Choroid plexus epithelial cell (primary cell): ENCODE measurements around the gene ADGRL1.
"Not testable (repeated sequence)": the region's sequence is repeated elsewhere in the genome, so short reads cannot be mapped to it uniquely, and the experiment has no call there.

Source experiments
- DNase-seq: peaks from one replicate; pipeline ENCODE4 v3.0.0-alpha.2; 2010; ENCODE audit warnings: low read depth
- H3K4me3 ChIP-seq: 2 replicates; pipeline ENCODE4 v1.5.1; 2011; ENCODE audit warnings: low read depth, mild to moderate bottlenecking, control low read depth, low read length, moderate library complexity
- TF ChIP-seq, protein P1 (sequence below): conservative IDR thresholded peaks from 2 replicates; pipeline ENCODE4 v1.5.1; 2011; ENCODE audit warnings: low read depth, mild to moderate bottlenecking, control low read depth, inconsistent platforms, low read length, moderate library complexity

ADGRL1 gene

DNA sequence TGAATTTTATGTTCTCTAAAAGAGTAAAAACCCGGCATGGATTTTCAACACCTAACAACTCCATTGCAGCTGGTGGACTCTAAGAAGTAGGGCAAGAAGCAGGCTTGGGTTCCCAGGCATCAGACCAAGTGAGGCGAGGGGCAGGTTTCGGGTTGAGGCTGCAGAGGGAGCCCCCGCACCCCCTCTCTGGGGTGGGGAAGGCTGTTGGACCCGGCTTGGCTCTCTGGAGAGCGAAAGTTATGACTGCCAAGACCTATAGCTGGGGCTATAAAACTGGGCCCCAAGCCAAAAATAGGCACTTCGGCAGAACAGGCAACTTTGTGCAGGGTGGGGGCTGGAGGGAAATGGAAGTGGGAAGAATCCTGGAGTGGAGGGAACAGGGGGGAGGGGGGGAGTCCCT lies 1.8 kb upstream of the ADGRL1 start:
- peak overlapping the region; percentile 55 for H3K4me3 ChIP-seq
- not testable (repeated sequence) for DNase-seq

DNA sequence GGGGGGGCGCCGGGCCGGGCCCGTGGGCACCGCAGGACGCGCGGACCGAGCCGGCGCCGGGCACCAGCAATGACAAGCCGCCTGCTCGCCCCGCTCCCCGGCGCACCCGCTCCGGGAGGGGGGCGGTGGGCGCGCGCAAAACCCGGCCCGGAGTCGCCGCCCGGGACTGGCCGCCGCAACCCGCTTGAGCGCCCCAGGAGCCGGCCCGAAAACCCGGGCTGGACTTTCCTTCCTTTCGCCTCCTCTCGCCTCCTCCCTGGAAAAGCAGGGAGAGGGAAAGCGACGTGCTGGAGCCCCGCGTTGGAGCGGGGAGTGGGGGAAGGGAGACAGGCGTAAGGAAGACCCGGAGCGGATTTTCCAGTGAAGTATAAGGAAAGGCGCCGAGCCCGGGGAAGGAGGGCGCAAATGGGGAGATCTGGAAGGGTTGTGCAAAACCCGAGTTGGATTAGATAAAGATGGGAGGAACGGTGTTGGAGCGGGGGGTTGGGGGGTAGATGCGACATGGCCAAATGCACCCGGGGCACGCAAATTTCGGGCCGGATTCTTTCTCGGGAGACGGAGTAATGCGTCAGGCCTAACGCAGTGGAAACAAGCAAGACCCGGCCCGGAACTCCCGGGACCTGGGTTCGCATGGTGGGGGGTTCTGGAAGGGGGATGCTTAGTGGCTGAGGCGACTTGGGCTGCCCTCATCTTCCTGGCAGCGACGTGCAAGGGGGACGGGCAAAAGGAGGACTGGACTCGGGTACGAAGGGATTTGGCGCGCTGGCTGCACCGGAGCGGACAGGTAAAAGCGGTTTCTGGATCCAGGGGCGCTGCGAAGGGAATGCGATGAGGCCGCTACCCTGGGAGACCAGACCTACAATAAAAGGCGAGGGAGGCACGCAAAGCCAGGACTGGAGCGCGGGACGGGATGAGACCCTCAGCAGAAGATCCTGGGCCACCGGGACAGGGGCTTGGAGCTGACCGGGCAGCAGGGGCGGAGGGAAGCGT lies 1.1 kb upstream of the ADGRL1 start:
- peak; percentile 97 for DNase-seq
- peak overlapping the region; percentile 55 for H3K4me3 ChIP-seq

DNA sequence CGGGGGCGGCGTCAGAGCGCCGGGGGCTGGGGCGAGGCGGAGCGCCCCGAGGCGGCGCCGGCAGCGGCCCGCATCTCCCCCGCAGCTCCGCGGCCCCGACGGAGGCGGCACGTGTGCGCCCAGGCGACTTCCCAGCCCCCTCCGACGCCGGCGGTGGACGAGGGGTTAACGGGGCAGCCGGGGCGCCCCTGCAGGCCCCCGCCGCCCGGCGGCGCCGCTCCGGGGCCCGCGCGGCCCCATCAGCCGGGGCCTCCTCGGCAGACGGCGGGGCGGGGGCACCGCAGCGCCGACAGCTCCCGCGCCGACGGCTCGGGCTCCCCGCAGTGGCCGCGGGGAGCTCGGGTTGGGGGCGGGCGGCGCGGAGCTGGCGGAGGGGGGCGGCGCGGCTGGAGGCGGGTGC lies 339 bp upstream of the ADGRL1 start:
- H3K4me3 ChIP-seq: peak overlapping the region; percentile 55
- DNase-seq: not testable (repeated sequence)

DNA sequence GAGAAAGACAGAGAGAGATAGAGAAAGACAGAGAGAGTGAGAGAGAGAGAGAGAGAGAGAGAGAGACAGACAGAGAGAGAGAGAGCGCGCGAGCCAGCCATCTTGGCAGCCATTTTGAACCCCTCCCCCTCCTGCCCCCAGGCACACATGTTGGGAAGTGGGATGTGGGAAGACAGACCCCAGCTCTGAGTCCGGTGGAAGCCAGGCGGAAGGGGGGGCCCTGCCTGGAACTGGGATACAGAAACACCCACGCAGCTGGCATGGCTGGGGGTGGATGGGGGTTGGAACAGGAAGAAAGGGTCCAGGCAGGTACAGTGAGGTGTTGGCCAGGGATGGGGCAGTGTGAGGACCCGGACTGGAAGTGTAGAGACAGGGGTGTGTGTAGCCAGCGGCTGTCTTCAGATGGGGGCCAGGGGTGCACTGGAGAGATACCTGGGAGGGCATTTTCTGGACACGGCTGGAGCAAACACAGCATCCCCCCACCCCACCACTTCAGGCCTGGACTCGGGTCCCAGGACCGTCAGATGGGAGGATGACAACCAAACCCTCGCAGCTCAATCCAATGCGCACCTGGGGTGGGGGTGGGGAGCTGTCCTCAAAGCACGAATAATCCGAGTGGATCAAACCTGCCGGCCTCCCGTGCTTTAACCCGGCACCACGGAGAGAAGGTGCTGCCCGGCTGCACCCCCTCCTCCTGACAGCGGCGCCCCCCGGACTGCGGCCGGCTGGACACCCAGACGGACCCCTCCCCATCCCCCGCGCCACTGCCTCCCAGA lies 1.1 kb downstream of the ADGRL1 start:
- peak overlapping the region; percentile 55 for H3K4me3 ChIP-seq
- DNase-seq: not testable (repeated sequence)

DNA sequence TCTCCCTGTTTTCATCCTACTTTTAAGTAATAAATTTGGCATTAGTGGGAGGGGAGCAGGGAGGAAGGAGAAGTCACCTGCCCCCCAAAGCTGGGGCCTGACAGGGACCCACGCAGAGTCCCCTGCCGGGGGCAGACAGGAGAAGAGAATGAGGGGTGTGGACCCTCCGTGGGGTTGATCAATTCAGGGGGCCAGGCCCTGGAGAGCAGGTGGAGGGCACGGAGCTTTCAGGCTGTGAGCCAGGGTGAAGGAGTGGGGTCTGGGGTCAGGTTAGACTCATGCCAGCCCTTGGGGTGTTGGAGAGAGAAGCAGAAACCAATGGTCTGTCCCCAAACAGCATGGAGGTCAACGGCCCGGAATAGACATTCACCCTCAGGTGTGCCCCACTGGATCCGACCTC lies 1.8 kb downstream of the ADGRL1 start:
- H3K4me3 ChIP-seq, DNase-seq: not testable (repeated sequence)

DNA sequence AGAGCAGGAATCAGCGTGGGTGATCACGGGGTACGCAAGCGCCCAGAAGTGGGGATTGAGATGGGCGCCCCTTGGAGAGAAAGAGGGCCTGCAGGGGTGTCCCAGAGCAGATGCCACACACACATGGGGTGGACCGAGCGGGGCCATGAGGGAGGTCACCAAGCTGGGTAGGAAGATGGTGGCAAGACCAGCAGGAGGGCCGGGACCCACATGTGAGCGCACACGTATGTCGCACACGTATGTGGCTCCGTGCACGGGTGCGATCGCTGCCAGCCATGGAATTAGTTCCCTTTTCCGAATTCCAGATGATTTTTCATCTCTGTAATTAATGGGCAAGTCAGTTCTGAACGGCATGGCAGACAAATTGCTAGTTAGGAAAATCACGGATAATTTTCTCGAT lies 2.2 kb downstream of the ADGRL1 start:
- not testable (repeated sequence) for H3K4me3 ChIP-seq, DNase-seq

DNA sequence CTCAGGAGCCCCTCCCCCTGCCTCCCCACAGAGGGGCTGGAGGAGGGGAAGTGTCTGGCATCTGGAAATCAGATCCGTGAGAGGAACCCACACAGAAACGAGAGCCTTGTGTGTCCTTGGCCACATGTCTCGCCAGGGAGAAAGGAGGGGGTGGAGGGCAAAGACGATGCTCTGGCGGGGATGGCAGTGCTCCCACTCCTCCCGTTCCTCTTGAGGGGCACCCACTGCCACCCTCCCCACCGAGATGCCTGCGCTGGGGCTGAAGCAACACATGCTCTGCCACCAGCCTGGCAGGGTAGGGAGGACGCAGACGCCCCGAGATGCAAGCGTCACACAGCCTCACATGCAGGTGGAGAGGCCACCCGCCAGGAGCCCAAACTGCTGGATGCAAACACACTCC lies 2.8 kb downstream of the ADGRL1 start:
- TF ChIP-seq, protein P1, sequence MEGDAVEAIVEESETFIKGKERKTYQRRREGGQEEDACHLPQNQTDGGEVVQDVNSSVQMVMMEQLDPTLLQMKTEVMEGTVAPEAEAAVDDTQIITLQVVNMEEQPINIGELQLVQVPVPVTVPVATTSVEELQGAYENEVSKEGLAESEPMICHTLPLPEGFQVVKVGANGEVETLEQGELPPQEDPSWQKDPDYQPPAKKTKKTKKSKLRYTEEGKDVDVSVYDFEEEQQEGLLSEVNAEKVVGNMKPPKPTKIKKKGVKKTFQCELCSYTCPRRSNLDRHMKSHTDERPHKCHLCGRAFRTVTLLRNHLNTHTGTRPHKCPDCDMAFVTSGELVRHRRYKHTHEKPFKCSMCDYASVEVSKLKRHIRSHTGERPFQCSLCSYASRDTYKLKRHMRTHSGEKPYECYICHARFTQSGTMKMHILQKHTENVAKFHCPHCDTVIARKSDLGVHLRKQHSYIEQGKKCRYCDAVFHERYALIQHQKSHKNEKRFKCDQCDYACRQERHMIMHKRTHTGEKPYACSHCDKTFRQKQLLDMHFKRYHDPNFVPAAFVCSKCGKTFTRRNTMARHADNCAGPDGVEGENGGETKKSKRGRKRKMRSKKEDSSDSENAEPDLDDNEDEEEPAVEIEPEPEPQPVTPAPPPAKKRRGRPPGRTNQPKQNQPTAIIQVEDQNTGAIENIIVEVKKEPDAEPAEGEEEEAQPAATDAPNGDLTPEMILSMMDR: no peak
- DNase-seq: no peak
- no peak overlapping the region for H3K4me3 ChIP-seq

DNA sequence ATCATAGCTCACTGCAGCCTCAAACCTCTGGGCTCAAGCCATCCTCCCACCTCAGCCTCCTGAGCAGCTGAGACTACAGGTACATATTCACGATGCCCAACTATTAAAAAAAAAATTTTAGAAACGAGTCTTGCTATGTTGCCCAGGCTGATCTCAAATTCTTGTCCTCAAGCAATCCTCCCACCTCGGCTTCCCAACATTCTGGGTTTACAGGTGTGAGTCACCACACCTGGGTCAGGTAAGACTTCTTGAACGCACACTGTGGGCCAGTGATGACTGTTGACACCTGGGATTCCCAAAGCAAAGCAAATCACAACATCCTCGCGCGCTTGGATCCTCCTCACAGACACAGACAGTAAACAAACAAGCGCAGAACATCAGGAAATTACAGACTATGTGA lies 4.5 kb downstream of the ADGRL1 start:
- not testable (repeated sequence) for DNase-seq

DNA sequence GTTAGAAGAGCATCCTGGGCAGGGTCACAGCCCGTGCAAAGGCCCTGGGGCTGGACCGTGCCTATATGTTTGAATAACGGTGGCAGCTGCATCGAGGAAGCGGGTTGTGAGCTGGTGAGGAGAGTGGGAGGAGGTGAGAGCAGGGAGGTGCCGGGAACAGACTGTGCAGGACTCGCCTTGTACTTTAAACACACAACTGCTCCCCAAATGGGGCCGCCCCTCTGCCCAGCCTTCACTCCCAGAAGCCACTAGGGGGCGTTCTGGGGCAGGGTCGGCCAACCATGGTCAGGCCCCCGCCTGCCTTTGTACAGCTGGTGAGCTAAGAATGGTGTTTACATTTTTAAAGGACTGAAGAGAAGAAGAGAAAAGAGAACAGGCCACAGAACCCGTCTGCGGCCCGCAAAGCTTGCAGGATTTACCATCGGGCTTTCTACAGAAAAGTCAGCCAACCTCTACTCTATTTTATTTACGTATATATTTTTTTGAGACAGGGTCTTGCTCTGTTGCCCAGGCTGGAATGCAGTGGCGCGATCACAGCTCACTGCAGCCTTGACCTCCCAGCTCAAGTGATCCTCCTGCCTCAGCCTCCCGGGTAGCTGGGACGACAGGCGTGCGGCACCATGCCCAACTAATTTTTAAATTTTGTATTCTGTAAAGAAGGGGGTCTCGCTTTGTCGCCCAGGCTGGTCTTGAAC lies 5.7 kb downstream of the ADGRL1 start:
- H3K4me3 ChIP-seq: not testable (repeated sequence)
- TF ChIP-seq, protein P1: peak; percentile 68
- peak; percentile 60 for DNase-seq

More for the DNA sequence above, 4.5 kb downstream of the ADGRL1 start:
- H3K4me3 ChIP-seq: not testable (repeated sequence)

DNA sequence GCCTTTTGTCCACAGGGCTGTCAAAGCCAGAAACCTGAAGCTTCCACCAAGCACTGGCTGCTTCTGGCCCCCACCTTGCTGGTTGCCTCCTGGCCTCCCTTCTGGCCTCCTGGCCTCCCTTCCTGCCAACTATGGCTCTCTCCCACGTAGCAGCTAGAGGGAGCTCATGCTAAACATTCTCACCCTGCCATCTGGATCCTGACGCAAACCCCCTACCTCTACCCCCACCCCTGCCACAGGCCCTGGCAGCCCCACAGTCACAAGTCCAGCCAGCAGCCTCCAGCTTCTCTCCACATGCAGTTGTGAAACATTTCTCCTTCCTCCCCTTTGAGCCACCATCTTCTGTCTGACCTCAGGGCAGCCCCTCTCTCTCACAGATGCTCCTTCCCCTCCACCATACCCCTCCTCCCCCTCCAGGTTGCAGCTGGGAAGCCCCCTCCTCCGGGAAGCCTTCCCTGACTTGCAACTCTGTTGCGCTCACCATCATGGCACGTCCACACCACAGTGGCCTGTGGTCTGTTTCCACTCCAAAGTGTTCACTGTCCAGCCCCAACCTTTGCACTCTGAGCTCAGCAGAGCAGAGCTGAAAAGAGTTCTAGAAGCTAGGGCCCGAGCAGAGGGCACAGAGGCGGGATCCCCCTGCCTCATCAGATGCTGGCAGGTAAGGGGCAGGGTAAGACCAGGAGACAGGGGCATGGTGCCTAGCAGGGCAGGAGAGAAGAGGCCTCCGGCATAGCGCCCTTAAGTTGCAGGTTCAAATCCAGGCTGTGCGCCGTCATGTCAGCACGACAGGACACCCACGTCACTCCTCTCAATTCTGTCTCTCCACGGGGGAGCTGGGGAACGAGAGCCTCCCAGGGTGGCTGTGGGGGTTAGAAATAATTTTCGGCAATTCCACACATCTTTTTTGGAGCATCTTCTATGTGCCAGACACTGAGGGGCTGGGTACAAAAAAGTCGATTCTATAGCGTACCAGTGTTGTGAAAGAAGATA lies 7.3 kb downstream of the ADGRL1 start:
- no peak for DNase-seq
- TF ChIP-seq, protein P1: peak; percentile 24
- no peak overlapping the region for H3K4me3 ChIP-seq
